T-cell (primary cell): ENCODE measurements around the gene KIR3DL1. TPM values are rescaled to one million over a fixed set of nuclear protein-coding genes. Genes with fewer than 3 reads are reported as not detected.

Experiments used
- ATAC-seq, 4 experiments: fragments of 200-7000 bp in 3 of 4; fragments of 150-1000 bp in 1 of 4; cut with Tn5 transposase; replicated peaks in 1 of 4; 1 replicate in 3 of 4; 2 replicates in 1 of 4; pipeline ENCODE4 v1.10.0; 2021; ENCODE audit warnings: moderate library complexity in 3 of 4, mild to moderate bottlenecking in 2 of 4, moderate number of reproducible peaks in 1 of 4
- CTCF ChIA-PET, 2 donors: fragments of 300-600 bp; sonication (Branson Sonifier 250); formaldehyde crosslinking; loops; one replicate each; lab custom pipeline; 2022; ENCODE audit warnings: antibody characterized with exemption in 2 of 2; lab: Charles Lee
- POLR2A ChIA-PET, 2 donors: fragments of 300-600 bp; sonication (Branson Sonifier 250); formaldehyde crosslinking; loops; one replicate each; lab custom pipeline; 2022; ENCODE audit warnings: antibody characterized with exemption in 2 of 2; lab: Charles Lee
- DNase-seq, 35 experiments: peaks; one replicate each; pipeline versions ENCODE4 v3.0.0 to v3.0.0-alpha.2; 2013 to 2023
- H3K27ac ChIP-seq: one replicate; pipeline ENCODE4 v1.5.1; 2013; ENCODE audit warnings: low read length
- H3K27me3 ChIP-seq, 2 experiments: replicated peaks in 1 of 2; 1 replicate in 1 of 2; 2 replicates in 1 of 2; pipeline versions ENCODE4 v1.6.1 to v1.7.0; 2013; ENCODE audit warnings: low read length in 1 of 2, mixed read lengths in 1 of 2; ENCODE audit not compliant: control insufficient read depth in 2 of 2, insufficient read depth in 2 of 2; ENCODE audit errors: extremely low read depth in 1 of 2
- H3K36me3 ChIP-seq, 2 donors: 1 replicate in 1 of 2; 2 replicates in 1 of 2; pipeline versions ENCODE4 v1.6.1 to v1.7.0; 2013; ENCODE audit warnings: low read length in 1 of 2; ENCODE audit not compliant: control insufficient read depth in 2 of 2, insufficient read depth in 1 of 2; ENCODE audit errors: extremely low read depth in 1 of 2
- H3K4me1 ChIP-seq, 2 experiments: 1 replicate in 1 of 2; 2 replicates in 1 of 2; pipeline versions ENCODE4 v1.6.1 to v1.7.0; 2013; ENCODE audit warnings: low read length in 2 of 2, mixed read lengths in 1 of 2; ENCODE audit not compliant: insufficient read depth in 2 of 2, control insufficient read depth in 1 of 2; ENCODE audit errors: extremely low read depth in 1 of 2
- H3K4me3 ChIP-seq, 2 donors: 1 replicate in 1 of 2; 2 replicates in 1 of 2; pipeline versions ENCODE4 v1.5.1 to v1.7.0; 2013; ENCODE audit warnings: mild to moderate bottlenecking in 2 of 2, low read length in 1 of 2, moderate library complexity in 1 of 2; ENCODE audit not compliant: control insufficient read depth in 1 of 2; ENCODE audit errors: extremely low read depth in 1 of 2
- H3K9me3 ChIP-seq: 2 replicates; pipeline ENCODE4 v1.7.0; 2013
- H3K27ac Mint-ChIP-seq, 2 donors: one replicate each; pipeline ENCODE4 v1.8.0; 2020 to 2021; ENCODE audit warnings: mild to moderate bottlenecking in 2 of 2, mixed read lengths in 2 of 2
- H3K27me3 Mint-ChIP-seq, 2 donors: one replicate each; pipeline ENCODE4 v1.8.0; 2021 to 2022; ENCODE audit warnings: mixed read lengths in 2 of 2
- H3K36me3 Mint-ChIP-seq: one replicate; pipeline ENCODE4 v1.8.0; 2021; ENCODE audit warnings: mixed read lengths
- H3K4me1 Mint-ChIP-seq, 3 donors: one replicate each; pipeline ENCODE4 v1.8.0; 2020 to 2022; ENCODE audit warnings: mixed read lengths in 3 of 3, mild to moderate bottlenecking in 1 of 3
- H3K4me3 Mint-ChIP-seq, 3 donors: one replicate each; pipeline ENCODE4 v1.8.0; 2020 to 2022; ENCODE audit warnings: mild to moderate bottlenecking in 3 of 3, mixed read lengths in 3 of 3, moderate library complexity in 3 of 3
- H3K9me3 Mint-ChIP-seq, 3 donors: one replicate each; pipeline ENCODE4 v1.8.0; 2020 to 2022; ENCODE audit warnings: mixed read lengths in 3 of 3
- WGBS: methylation state at CpG from one replicate; pipeline ENCODE4 v1.1.5; 2013; ENCODE audit warnings: missing lambda C conversion rate; ENCODE audit not compliant: insufficient coverage; 5-methylcytosine and 5-hydroxymethylcytosine counted together
- total RNA-seq, 35 experiments: library from RNA in 6 of 35; stranded (reverse) in 6 of 35; fragments of 120-200 nt in 1 of 35; gene quantifications; one replicate each; pipeline versions ENCODE4 v1.2.1 to v1.2.4 and lab custom pipeline; 2013 to 2026

Gene KIR3DL1
- total RNA-seq, 5 donors from 2014 or later (not counting 1 experiment from before 2014, with no cell fraction given), result 0.44 to 0.68 (median 0.54) TPM; not detected in 1

GRCh38 chr19:54790711-54791110, 25.6 kb upstream of the KIR3DL1 start:
- Histone ChIP-seq H3K9me3 (no peaks in the 10 kb centered on the region), H3K4me1 (no peaks in the 10 kb centered on the region), H3K4me3 (no peak overlapping the region), H3K27ac (no peak overlapping the region), H3K36me3 (no peaks in the 10 kb centered on the region), H3K27me3 (peaks cover 0 to 12% of the 10 kb centered on the region in 2 experiments)
- Mint-ChIP-seq H3K4me3 (no peak overlapping the region), H3K4me1 (peaks cover 11 to 20% (median 18%) of the 10 kb centered on the region in 3 donors), H3K9me3 (peaks cover 0 to 3% (median 0%) of the 10 kb centered on the region in 3 donors), H3K36me3 (no peaks in the 10 kb centered on the region), H3K27me3 (peaks cover 13 to 18% of the 10 kb centered on the region in 2 donors), H3K27ac (no peak overlapping the region)
- no peak for ATAC-seq
- ChIA-PET POLR2A (no interaction called here), CTCF (no interaction called here)
- 68% methylated on average over 4 of the region's 5 CpGs for WGBS
- no peak for DNase-seq

- Mint-ChIP-seq H3K27ac (no peak overlapping the region), H3K4me3 (no peak overlapping the region), H3K4me1 (peaks cover 11 to 20% (median 18%) of the 10 kb centered on the region in 3 donors), H3K27me3 (peaks cover 14 to 20% of the 10 kb centered on the region in 2 donors), H3K36me3 (no peaks in the 10 kb centered on the region), H3K9me3 (no peaks in the 10 kb centered on the region)
- Histone ChIP-seq H3K27ac (no peak overlapping the region), H3K4me3 (no peak overlapping the region), H3K36me3 (no peaks in the 10 kb centered on the region), H3K4me1 (no peaks in the 10 kb centered on the region), H3K27me3 (peaks cover 0 to 6% of the 10 kb centered on the region in 2 experiments), H3K9me3 (no peaks in the 10 kb centered on the region)
- ChIA-PET CTCF (no interaction called here), POLR2A (no interaction called here)
- DNase-seq (no peak), ATAC-seq (no peak)
- 95% methylated on average over 4 of the region's 6 CpGs for WGBS
Measured at GRCh38 chr19:54791476-54791875, 24.8 kb upstream of the KIR3DL1 start.

- Histone ChIP-seq H3K27ac (peak overlapping the region; percentile 36), H3K36me3 (no peaks in the 10 kb centered on the region), H3K27me3 (peaks cover 0 to 6% of the 10 kb centered on the region in 2 experiments), H3K4me1 (no peaks in the 10 kb centered on the region), H3K4me3 (peak overlapping the region; percentile 21 to 38), H3K9me3 (no peaks in the 10 kb centered on the region)
- POLR2A ChIA-PET, result no interaction called here
- CTCF ChIA-PET, result no interaction called here
- H3K4me3 Mint-ChIP-seq, result peak overlapping the region; percentile 71 to 78 (median 77)
- 53% methylated on average over 3 of the region's 8 CpGs for WGBS
- DNase-seq, result peak in 1 of 35 experiments; percentile 18
- H3K36me3 Mint-ChIP-seq, result no peaks in the 10 kb centered on the region
- H3K27me3 Mint-ChIP-seq, result peaks cover 20 to 21% of the 10 kb centered on the region in 2 donors
- H3K9me3 Mint-ChIP-seq, result no peaks in the 10 kb centered on the region
- no peak for ATAC-seq
- H3K27ac Mint-ChIP-seq, result peak overlapping the region; percentile 6 to 53
- peaks cover 11 to 20% (median 18%) of the 10 kb centered on the region in 3 donors for H3K4me1 Mint-ChIP-seq
Measured at GRCh38 chr19:54792814-54793213, 23.5 kb upstream of the KIR3DL1 start.

- ATAC-seq (no peak), DNase-seq (no peak)
- Histone ChIP-seq H3K36me3 (no peaks in the 10 kb centered on the region), H3K27me3 (peaks cover 0 to 6% of the 10 kb centered on the region in 2 experiments), H3K4me1 (no peaks in the 10 kb centered on the region), H3K27ac (no peak overlapping the region), H3K9me3 (no peaks in the 10 kb centered on the region), H3K4me3 (no peak overlapping the region)
- peaks cover 11 to 20% (median 18%) of the 10 kb centered on the region in 3 donors for H3K4me1 Mint-ChIP-seq
- H3K9me3 Mint-ChIP-seq, result peaks cover 0 to 5% (median 5%) of the 10 kb centered on the region in 3 donors
- ChIA-PET POLR2A (no interaction called here), CTCF (no interaction called here)
- peaks cover 26 to 28% of the 10 kb centered on the region in 2 donors for H3K27me3 Mint-ChIP-seq
- WGBS, result no CpG with 5 or more reads among the region's 1 CpG
- H3K36me3 Mint-ChIP-seq, result no peaks in the 10 kb centered on the region
- no peak overlapping the region for H3K27ac Mint-ChIP-seq
- H3K4me3 Mint-ChIP-seq, result no peak overlapping the region
Measured at GRCh38 chr19:54795758-54796157, 20.5 kb upstream of the KIR3DL1 start.

GRCh38 chr19:54803410-54803809, 12.9 kb upstream of the KIR3DL1 start, which contains the start of gene KIR2DL4:
Gene KIR2DL4, plus strand, starts transcription at chr19:54803610. Its CDS starts 42 bp downstream, at chr19:54803652.
- peak in 7 of 35 experiments; percentile 4 to 36 (median 14) for DNase-seq
- Histone ChIP-seq H3K9me3 (no peaks in the 10 kb centered on the region), H3K4me1 (no peaks in the 10 kb centered on the region), H3K27me3 (peaks cover 0 to 12% of the 10 kb centered on the region in 2 experiments), H3K4me3 (no peak within 1 kb of the TSS), H3K27ac (no peak within 1 kb of the TSS), H3K36me3 (no peaks in the 10 kb centered on the region)
- ChIA-PET POLR2A (no interaction called here), CTCF (no interaction called here)
- ATAC-seq, result no peak
- peaks cover 17 to 25% of the 10 kb centered on the region in 2 donors for H3K27me3 Mint-ChIP-seq
- H3K9me3 Mint-ChIP-seq, result peaks cover 3 to 5% (median 5%) of the 10 kb centered on the region in 3 donors
- no peaks in the 10 kb centered on the region for H3K36me3 Mint-ChIP-seq
- no peak within 1 kb of the TSS for H3K4me3 Mint-ChIP-seq
- no peak within 1 kb of the TSS for H3K27ac Mint-ChIP-seq
- WGBS, result 79% methylated on average over 3 of the region's 10 CpGs
- no peaks in the 10 kb centered on the region for H3K4me1 Mint-ChIP-seq

GRCh38 chr19:54804101-54804500, 12.2 kb upstream of the KIR3DL1 start:
- H3K27me3 Mint-ChIP-seq, result peaks cover 14 to 27% of the 10 kb centered on the region in 2 donors
- peak in 1 of 35 experiments; percentile 7 for DNase-seq

More at GRCh38 chr19:54804101-54804500, 12.2 kb upstream of the KIR3DL1 start:
- H3K36me3 ChIP-seq, result no peaks in the 10 kb centered on the region
- ChIA-PET CTCF (no interaction called here), POLR2A (no interaction called here)
- Mint-ChIP-seq H3K36me3 (no peaks in the 10 kb centered on the region), H3K4me1 (no peaks in the 10 kb centered on the region), H3K9me3 (peaks cover 3 to 5% (median 5%) of the 10 kb centered on the region in 3 donors), H3K4me3 (no peak overlapping the region), H3K27ac (no peak overlapping the region)
- no peaks in the 10 kb centered on the region for H3K4me1 ChIP-seq
- no peak overlapping the region for H3K4me3 ChIP-seq
- no peak overlapping the region for H3K27ac ChIP-seq
- 66% methylated on average over 2 of the region's 5 CpGs for WGBS
- H3K27me3 ChIP-seq, result peaks cover 0 to 12% of the 10 kb centered on the region in 2 experiments
- no peak for ATAC-seq
- no peaks in the 10 kb centered on the region for H3K9me3 ChIP-seq
